Activated T-helper 2 cell treated with anti-CD3 and anti-CD28 coated beads, Interferon-gamma antibody, Interleukin-2, Interleukin-4, amounts not matched to agents 10 μg/mL and 5 μg/mL and 100 μg/mL, durations not matched to agents 14 hours and 24 hours and 36 hours (primary cell): Measurements from ENCODE around the gene FAM168B. TPM values are rescaled to one million over a fixed set of nuclear protein-coding genes. Genes with fewer than 3 reads are reported as not detected.

Source experiments
- DNase-seq: peaks from one replicate; pipeline ENCODE4 v3.0.0; 2021; ENCODE audit warnings: low spot score
- H3K27ac Mint-ChIP-seq: one replicate; pipeline ENCODE4 v1.8.0; 2021; ENCODE audit warnings: mixed read lengths
- H3K27me3 Mint-ChIP-seq: one replicate; pipeline ENCODE4 v1.8.0; 2021; ENCODE audit warnings: low read depth, mixed read lengths
- H3K36me3 Mint-ChIP-seq: one replicate; pipeline ENCODE4 v1.8.0; 2021; ENCODE audit warnings: low read depth, mixed read lengths
- H3K4me1 Mint-ChIP-seq: one replicate; pipeline ENCODE4 v1.8.0; 2021; ENCODE audit warnings: low read depth, mixed read lengths
- H3K4me3 Mint-ChIP-seq: one replicate; pipeline ENCODE4 v1.8.0; 2021; ENCODE audit warnings: low read depth, mild to moderate bottlenecking, moderate library complexity, mixed read lengths
- H3K9me3 Mint-ChIP-seq: one replicate; pipeline ENCODE4 v1.8.0; 2021; ENCODE audit warnings: mixed read lengths
- intact Hi-C: fragments of 100-400 bp; cut with micrococcal nuclease; formaldehyde crosslinking; loops from one replicate; pipeline ENCODE4 v1.15.1; 2023
- total RNA-seq: library from RNA; stranded (reverse); gene quantifications from 2 replicates; pipeline ENCODE4 v1.2.3, GENCODE V29; 2022

FAM168B gene
- total RNA-seq, 1 donor from 2014 or later = 70.3 TPM

DNA sequence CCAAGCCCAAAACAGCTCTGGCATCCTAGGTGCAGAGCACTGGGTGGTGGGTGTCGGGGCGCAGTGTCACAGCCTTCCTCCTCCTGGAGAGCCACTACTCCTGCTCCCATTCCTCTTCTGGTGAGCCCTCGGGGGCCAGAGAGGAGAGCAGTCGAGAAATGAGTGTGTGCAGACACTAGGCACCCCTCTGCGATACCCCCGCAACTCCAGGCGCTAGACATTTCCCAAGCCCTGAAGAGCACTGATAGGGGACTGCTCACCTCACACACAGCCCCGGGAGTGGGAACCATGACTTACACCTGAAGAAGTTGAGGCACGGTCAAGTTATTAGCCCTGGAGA is 54.2 kb downstream of the FAM168B start:
- intact Hi-C loops = no loop called here
- H3K36me3 Mint-ChIP-seq = no peaks in the 10 kb centered on the region
- H3K4me1 Mint-ChIP-seq = peaks cover 15% of the 10 kb centered on the region
- DNase-seq = no peak
- H3K9me3 Mint-ChIP-seq = no peaks in the 10 kb centered on the region
- peaks cover 37% of the 10 kb centered on the region for H3K27me3 Mint-ChIP-seq
- no peak overlapping the region for H3K27ac Mint-ChIP-seq
- H3K4me3 Mint-ChIP-seq = no peak overlapping the region

DNA sequence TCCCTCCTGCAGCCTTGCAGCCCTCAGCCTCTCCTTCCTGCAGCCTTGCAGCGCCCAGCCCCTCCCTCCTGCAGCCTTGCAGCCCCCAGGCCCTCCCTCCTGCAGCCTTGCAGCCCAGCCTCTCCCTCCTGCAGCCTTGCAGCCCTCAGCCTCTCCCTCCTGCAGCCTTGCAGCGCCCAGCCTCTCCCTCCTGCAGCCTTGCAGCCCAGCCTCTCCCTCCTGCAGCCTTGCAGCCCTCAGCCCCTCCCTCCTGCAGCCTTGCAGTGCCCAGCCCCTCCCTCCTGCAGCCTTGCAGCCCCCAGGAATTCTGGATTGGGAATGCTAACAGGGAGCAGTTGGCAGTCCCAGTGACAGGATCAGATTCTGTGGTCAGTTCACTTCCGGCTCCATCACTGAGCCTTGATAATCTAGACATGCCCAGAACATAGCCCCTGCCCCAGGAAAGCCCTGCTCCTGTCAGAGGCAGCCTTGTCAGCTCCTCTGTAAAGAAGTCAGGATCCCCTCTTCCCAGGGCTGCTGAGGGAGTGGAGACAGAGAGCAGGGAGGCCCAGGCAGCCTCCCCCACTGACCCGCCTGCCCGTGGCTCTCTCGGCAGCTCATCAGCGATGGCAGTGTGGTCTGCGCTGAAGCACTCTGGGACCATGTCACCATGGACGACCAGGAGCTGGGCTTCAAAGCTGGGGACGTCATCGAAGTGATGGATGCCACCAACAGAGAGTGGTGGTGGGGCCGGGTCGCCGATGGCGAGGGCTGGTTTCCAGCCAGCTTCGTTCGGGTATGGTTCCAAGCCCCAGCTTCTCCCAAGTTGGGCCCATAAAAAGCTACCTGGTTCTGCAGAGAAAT is 54.8 kb downstream of the FAM168B start:
- DNase-seq = no peak
- no peak overlapping the region for H3K27ac Mint-ChIP-seq
- H3K4me1 Mint-ChIP-seq = peaks cover 15% of the 10 kb centered on the region
- H3K36me3 Mint-ChIP-seq = no peaks in the 10 kb centered on the region
- no peak overlapping the region for H3K4me3 Mint-ChIP-seq
- H3K27me3 Mint-ChIP-seq = peaks cover 43% of the 10 kb centered on the region
- H3K9me3 Mint-ChIP-seq = no peaks in the 10 kb centered on the region
- intact Hi-C loops = no loop called here

DNA sequence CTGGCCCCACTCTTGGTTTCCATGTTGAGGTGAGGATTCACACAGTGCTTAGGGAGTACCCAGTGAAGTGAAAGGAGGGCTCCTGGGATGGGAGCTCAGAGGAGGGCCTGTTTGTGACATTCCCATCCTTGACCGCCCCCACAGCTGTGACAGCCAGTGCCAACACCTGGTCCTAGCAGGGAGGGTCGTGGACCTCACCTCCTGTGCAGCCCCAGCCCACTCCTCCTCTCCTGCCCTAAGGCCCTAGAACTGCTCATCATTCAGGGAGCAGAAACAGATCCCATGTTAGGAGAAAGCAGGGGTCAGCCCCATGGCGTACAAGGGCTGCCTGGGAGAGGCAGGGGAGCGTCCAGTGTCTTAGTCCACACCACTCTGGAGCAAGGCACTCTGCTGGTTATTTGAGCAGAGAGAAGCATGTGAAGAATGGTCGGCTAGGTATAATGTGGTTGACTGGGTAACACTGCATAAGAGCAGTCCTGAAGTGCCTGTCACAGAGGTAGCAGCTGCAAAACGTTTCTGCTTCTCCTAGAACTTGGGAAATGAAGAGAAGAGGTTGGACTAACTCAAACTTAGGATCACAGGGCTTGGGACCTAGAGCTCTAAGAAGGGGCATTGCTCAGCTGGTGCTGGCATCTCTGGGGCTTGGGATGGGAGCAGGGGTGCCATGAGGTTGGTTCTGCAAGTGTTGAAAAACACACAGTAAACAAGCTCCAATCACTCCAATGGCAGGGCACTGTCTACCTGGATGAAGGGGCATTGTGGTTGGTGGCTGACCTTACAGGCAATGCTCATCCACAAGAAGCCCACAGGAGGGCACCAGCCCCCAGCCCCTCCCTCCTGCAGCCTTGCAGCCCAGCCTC is 55.6 kb downstream of the FAM168B start:
- no peaks in the 10 kb centered on the region for H3K9me3 Mint-ChIP-seq
- peaks cover 49% of the 10 kb centered on the region for H3K27me3 Mint-ChIP-seq
- no peak overlapping the region for H3K4me3 Mint-ChIP-seq
- H3K4me1 Mint-ChIP-seq = peaks cover 15% of the 10 kb centered on the region
- intact Hi-C loops = no loop called here
- H3K27ac Mint-ChIP-seq = no peak overlapping the region
- H3K36me3 Mint-ChIP-seq = no peaks in the 10 kb centered on the region
- DNase-seq = no peak

DNA sequence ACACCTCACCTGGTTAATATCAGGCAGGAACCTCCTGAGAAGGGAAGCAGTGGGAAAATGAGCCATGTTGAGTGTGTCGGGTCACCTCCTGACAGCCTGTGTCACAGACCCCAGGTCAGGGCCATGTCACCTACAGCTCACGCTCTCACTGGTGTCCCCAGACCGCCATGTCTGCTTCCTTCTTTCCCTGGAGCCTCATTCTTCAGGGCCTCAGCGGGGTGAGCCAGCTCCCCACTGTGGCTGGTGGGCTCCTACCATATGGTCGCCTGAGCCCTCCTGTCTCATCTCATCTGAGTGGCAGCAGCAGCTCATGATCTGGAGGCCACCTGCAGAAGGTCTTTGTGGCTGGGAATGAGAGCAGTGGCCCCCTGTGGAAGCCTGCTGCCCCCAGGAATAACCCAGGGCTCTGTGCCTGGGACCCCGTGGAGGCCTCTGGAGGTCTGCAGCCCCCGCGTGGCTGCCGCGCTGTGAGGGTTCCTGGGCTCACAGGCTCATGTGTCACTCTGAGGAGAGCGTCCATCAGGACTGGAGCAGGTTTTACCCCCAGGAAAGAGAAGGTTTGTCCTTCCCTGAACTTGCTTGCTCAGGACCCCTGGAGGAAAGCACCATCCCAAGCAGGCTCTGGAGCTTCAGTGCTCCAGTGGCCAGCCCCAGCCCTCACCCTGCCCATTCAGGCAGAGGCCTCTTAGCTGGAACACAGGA is 56.4 kb downstream of the FAM168B start:
- intact Hi-C loops = no loop called here
- Mint-ChIP-seq H3K9me3 (no peaks in the 10 kb centered on the region), H3K4me3 (no peak overlapping the region), H3K4me1 (peaks cover 11% of the 10 kb centered on the region), H3K36me3 (no peaks in the 10 kb centered on the region), H3K27ac (no peak overlapping the region), H3K27me3 (peaks cover 49% of the 10 kb centered on the region)
- no peak for DNase-seq

DNA sequence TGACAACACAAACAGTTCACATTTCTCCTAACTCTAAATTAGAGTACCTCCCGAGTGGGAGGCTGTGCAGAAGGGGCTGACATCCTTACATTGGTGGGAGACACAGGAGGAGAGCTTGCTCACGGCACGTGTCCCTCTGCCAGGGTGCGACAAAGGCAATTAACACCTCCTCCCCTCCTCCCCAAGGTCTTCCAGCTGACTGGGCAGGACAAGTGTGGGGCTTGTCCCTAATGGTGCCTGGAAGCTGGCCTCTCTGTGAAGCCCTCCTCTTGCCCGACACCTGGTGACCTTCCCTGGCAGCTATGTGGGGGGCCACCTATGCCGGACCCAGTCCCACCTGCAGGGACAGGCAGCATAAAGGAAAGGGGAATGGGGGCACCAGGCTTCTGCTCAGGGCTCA is 57.0 kb downstream of the FAM168B start:
- no peaks in the 10 kb centered on the region for H3K36me3 Mint-ChIP-seq
- H3K4me3 Mint-ChIP-seq = no peak overlapping the region
- DNase-seq = peak; percentile 7
- intact Hi-C loops = no loop called here
- H3K4me1 Mint-ChIP-seq = peaks cover 6% of the 10 kb centered on the region
- no peak overlapping the region for H3K27ac Mint-ChIP-seq
- H3K9me3 Mint-ChIP-seq = no peaks in the 10 kb centered on the region
- H3K27me3 Mint-ChIP-seq = peaks cover 49% of the 10 kb centered on the region

DNA sequence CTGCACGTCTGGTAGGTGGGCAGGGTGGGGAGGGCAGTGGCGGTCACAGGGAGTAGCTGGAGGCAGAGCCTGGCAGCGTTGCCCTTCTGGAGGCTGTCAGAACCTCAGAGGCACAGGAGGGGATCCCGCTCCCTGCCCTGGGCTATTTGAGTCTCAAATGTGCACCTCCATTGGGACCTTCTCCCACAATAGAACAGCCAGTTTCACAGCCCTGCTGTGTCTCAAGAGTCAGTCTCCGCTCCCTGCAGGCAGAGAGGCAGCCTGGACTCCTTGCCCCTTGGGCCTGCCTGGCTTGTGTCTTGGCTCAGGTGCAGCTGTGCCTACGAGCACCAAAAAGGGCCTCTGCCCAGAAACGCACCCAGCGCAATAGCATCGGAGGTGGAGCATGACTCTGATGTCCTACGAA is 57.4 kb downstream of the FAM168B start:
- DNase-seq = no peak
- H3K9me3 Mint-ChIP-seq = no peaks in the 10 kb centered on the region
- intact Hi-C loops = no loop called here
- H3K4me1 Mint-ChIP-seq = peaks cover 1% of the 10 kb centered on the region
- H3K27me3 Mint-ChIP-seq = peaks cover 46% of the 10 kb centered on the region
- no peak overlapping the region for H3K27ac Mint-ChIP-seq
- no peaks in the 10 kb centered on the region for H3K36me3 Mint-ChIP-seq
- H3K4me3 Mint-ChIP-seq = no peak overlapping the region

DNA sequence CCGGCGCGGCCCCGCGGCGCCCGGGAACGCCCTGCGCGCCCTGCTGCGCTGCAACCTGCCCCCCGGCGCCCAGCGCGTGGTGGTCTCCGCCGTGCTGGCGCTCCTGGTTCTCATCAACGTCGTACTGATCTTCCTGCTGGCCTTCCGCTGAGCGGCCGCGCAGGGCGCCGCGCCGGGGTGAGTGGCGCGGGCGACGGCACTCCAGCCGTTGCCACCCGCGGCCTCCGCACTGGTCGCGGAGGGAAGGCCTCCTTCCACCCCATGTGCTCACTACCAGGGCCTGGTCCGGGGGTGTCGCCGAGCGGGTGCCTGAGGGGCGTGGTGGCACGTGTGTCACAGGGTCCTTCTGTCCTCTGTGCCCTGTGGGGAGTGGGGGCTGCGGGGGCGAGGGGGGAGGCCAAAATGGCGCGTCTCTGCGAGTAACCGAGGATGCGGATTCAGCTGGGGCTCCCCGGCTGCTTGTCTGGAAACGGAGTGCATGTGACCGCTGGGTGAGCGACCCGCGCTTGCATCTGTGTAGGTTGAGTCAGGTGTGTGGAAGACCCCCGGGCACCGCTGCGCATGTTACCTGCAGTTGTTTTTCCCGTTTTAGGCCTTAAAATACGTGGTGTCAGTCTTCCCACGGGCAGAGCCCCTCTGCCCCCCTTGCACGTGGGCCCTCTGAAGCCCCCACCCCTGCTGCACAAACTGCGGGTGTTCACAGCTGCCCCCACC is 58.0 kb downstream of the FAM168B start:
- intact Hi-C loops = no loop called here
- Mint-ChIP-seq H3K36me3 (no peaks in the 10 kb centered on the region), H3K4me3 (no peak overlapping the region), H3K4me1 (no peaks in the 10 kb centered on the region), H3K27me3 (peaks cover 45% of the 10 kb centered on the region), H3K27ac (no peak overlapping the region), H3K9me3 (no peaks in the 10 kb centered on the region)
- no peak for DNase-seq

DNA sequence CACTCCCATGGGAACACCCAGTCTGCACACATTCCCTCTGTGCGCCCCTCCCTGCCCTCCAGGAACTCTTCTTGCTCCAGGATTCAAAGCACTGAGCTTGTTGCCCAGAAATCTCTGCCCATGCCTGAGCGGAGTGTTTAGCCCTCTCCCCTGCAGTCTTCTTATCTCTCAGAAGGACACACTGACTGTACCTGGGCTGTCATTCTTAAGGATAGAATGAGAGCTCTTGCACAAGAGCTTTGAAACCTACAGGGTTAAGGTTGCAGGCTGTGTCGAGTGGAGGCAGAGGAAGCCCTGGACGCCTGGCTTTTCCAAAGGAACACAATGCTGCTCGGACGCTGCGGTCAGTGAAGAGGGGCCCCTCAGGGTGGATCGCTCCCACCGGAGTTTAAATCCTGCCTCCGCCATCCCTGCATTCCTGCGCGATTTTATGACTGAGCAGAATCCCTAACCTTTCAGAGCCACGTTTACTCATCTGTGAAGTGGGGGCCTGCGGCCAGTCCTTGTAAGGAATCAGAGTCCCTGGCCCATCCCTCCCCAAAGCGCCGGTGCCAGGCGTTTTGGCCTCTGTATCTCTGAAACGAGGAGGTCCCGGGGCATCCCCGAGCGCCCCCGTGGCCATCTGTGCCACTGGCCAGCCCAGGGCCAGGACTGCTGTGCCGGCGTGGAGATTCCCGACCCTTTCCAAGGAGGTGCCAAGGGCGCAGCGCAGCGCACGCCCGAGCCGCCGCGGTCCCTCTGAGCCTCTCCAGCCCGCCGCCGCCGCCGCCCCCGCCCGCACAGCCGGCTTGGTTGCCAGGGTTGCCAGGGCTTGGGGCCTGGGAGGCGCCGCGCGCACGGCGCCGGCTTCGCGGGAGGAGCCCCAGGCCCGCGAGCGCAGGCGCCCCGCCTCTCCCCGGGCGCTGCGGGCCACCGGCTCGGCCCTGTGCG is 58.9 kb downstream of the FAM168B start:
- H3K27ac Mint-ChIP-seq = no peak overlapping the region
- H3K9me3 Mint-ChIP-seq = no peaks in the 10 kb centered on the region
- intact Hi-C loops = no loop called here
- H3K36me3 Mint-ChIP-seq = no peaks in the 10 kb centered on the region
- peaks cover 45% of the 10 kb centered on the region for H3K27me3 Mint-ChIP-seq
- no peak for DNase-seq
- no peaks in the 10 kb centered on the region for H3K4me1 Mint-ChIP-seq
- H3K4me3 Mint-ChIP-seq = no peak overlapping the region

DNA sequence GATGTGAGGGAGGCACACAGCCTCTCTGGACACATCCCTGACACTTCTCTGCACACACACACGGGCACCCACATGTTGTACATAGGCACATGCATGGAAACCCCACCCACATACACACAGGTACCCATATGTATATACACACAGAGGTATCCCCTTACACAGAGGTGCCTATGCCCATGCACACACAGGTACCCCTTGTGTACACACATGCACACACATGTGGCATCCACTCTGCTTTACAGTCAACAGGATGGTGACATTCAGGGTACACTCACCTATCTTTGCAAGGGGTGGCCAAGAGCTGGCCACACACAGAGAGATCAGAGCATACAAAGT is 59.5 kb downstream of the FAM168B start:
- intact Hi-C loops = no loop called here
- H3K27ac Mint-ChIP-seq = no peak overlapping the region
- H3K36me3 Mint-ChIP-seq = no peaks in the 10 kb centered on the region
- H3K27me3 Mint-ChIP-seq = peaks cover 41% of the 10 kb centered on the region
- no peak overlapping the region for H3K4me3 Mint-ChIP-seq
- no peaks in the 10 kb centered on the region for H3K4me1 Mint-ChIP-seq
- H3K9me3 Mint-ChIP-seq = no peaks in the 10 kb centered on the region
- DNase-seq = no peak

DNA sequence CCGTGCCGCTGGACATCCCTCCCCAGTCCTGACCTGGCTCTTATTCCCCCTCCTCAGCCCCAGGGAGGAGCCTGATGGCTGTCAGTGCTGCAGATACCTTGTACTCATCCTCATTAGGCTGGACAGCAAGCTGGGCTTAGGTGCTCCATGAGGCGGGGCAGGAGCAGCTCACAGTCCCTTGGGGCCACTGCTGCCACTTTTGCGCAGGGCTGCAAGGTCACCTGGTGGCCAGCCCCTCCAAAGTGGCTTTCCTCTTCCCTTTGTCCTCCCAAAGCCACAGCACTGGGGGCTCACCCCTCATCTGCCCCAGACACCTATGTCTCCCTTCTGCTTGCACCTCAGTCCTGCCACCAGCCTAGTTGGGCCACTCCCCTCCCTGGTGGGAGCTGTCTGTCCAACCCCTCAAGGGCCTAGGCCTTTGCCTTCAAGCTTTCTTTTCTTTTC is 60.8 kb downstream of the FAM168B start:
- Mint-ChIP-seq H3K9me3 (no peaks in the 10 kb centered on the region), H3K4me1 (no peaks in the 10 kb centered on the region), H3K4me3 (no peak overlapping the region), H3K36me3 (no peaks in the 10 kb centered on the region), H3K27ac (no peak overlapping the region), H3K27me3 (peaks cover 33% of the 10 kb centered on the region)
- intact Hi-C loops = no loop called here
- DNase-seq = no peak

DNA sequence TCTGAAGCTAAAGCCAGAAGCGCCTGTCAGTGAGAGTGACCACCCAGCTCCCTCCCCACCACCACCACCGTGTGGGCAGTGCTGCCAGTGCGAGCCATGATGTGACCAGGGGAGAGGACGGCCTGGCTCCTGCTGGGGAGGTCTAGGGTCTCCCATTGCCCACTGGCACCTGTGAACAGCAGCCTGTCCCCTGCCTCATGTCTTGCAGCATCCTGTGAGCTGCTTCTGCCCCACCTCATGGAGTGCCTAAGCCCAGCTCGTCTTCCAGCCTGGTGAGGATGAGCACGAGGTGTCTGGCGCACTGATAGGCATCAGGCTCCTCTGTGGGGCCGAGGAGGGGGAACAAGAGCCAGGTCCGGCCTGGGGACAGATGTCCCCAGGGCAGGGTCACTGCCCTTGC is 61.4 kb downstream of the FAM168B start:
- Mint-ChIP-seq H3K9me3 (no peaks in the 10 kb centered on the region), H3K27ac (no peak overlapping the region)
- intact Hi-C loops = no loop called here

DNA sequence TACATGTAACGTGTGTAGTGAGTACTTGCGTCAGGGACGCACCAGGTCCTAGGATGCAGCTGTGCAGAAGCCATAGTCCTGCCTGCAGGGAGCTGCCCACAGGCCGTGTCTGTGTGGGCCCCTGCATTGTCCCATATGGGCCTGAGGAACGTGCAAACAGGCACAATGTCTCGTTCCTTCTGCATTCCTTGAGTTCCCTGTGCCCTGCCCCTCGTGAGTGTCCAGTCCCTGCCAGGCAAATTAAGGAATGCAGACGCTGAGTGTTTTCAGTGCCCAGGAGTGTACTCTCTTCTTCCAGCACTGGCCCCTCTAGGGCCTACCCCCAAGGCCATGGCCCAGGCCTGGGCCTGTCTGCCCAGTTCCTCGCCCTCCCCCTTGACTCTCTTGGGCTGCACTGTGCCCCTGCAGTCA is 61.8 kb downstream of the FAM168B start:
- H3K4me1 Mint-ChIP-seq = no peaks in the 10 kb centered on the region
- no peaks in the 10 kb centered on the region for H3K36me3 Mint-ChIP-seq
- DNase-seq = no peak
- no peak overlapping the region for H3K4me3 Mint-ChIP-seq
- peaks cover 28% of the 10 kb centered on the region for H3K27me3 Mint-ChIP-seq
- H3K27ac Mint-ChIP-seq = no peak overlapping the region
- intact Hi-C loops = no loop called here
- no peaks in the 10 kb centered on the region for H3K9me3 Mint-ChIP-seq

More for the DNA sequence above, 61.4 kb downstream of the FAM168B start:
- Mint-ChIP-seq H3K4me1 (no peaks in the 10 kb centered on the region), H3K4me3 (no peak overlapping the region), H3K36me3 (no peaks in the 10 kb centered on the region), H3K27me3 (peaks cover 29% of the 10 kb centered on the region)
- no peak for DNase-seq
